ENCODE measurements around the gene CSTF1.

Gene CSTF1

DNA sequence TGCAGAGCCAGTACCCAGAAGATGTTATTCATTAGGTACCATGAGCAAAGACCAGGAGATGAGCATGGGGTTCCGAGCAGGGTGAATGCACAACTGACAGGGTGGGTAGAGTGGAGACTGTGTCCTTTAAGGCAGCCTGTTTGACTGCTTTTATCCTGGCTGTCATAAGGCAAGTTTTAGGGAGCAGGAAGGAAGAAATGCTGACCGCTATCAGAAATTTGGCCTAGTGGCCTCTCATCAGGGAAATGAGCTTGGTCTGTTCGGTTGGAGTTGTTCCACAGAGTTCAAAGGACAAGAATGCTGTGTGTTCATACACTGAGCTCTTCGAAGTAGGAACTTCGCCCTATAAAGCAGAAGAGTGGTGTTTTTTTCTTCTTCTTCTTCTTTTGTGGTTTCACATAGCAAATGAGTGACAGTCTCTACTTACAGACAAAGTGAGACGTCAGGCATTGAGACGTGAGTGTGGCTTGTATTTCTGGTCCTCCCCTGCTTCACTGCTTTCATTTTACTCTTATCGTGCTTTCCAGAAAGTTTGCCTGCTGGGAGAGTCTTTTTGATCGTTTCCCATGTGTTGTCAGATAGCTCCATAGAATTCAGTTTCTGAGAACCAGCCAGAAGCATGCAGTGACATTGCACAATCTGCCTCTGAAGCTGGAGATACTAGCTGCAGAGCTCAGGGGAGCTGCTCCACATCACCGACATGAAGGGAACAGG is 19.5 kb downstream of the CSTF1 start, which contains the start of gene CASS4:
Gene CASS4 (plus strand): TSS at position 502 of the 714 bp plus-strand sequence. CDS start 199 bp downstream, at position 701.
- no peak for TF ChIP-seq POLR2AphosphoS5 (IDR thresholded peaks at IDR 0.05; ENCODE audit: low read depth, low read length)
- TF ChIP-seq PAX5 (IDR thresholded peaks at IDR 0.05; ENCODE audit: insufficient read depth, low read length, severe bottlenecking), result no peak
- TF ChIP-seq POLR2A (IDR thresholded peaks at IDR 0.05; ENCODE audit: low read depth, low read length), result no peak
- TF ChIP-seq TAF1 (IDR thresholded peaks at IDR 0.05; ENCODE audit: low read depth, low read length), result no peak
- TF ChIP-seq POU2F2 (IDR thresholded peaks at IDR 0.05; ENCODE audit: low read depth, low read length), result no peak
- no peak for TF ChIP-seq SPI1 (IDR thresholded peaks at IDR 0.05; ENCODE audit: low read depth, low read length)
- DNase-seq (ENCODE audit: insufficient read length, low spot score) (no peak), FAIRE-seq (peak; percentile 80)

DNA sequence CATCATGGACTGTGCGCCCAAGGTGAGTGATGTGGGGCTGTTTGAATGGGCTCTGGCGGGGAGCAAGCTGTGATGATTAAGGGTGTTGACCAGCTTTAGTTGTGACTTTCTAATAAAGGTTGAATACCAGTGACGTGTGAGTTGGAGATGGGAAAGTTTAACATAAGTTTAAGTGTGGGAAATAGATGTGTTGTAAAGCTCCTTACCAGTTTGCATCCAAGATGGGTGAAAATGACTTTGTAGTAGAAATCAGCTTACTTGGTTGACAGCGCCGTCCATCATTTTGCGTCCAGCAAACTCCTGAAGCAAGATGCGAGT is 20.0 kb downstream of the CSTF1 start:
- FAIRE-seq (peak; percentile 23), DNase-seq (ENCODE audit: insufficient read length, low spot score) (no peak)
- TF ChIP-seq POLR2AphosphoS5 (IDR thresholded peaks at IDR 0.05; ENCODE audit: low read depth, low read length) (no peak), PAX5 (IDR thresholded peaks at IDR 0.05; ENCODE audit: insufficient read depth, low read length, severe bottlenecking) (no peak), TAF1 (IDR thresholded peaks at IDR 0.05; ENCODE audit: low read depth, low read length) (no peak), POLR2A (IDR thresholded peaks at IDR 0.05; ENCODE audit: low read depth, low read length) (no peak), POU2F2 (IDR thresholded peaks at IDR 0.05; ENCODE audit: low read depth, low read length) (no peak), SPI1 (IDR thresholded peaks at IDR 0.05; ENCODE audit: low read depth, low read length) (no peak)

DNA sequence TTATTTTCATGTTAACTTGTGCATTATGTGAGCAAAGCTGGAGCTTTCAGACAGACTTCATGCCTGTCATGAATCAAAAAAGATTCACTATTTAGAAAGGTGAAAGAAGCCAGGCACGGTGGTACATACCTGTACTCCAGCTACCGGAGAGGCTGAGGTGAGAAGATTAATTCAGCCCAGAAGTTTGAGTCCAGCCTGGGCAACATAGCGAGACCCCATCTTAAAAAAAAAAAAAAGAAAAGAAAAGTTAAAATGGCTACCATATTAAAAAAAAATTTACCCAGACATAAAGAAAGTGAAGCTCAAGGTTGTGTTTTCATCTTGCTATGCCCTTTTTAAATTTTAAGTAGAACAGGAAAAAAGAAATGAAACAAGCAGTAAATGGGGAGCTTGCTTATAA is 20.5 kb downstream of the CSTF1 start:
- FAIRE-seq (no peak), DNase-seq (ENCODE audit: insufficient read length, low spot score) (no peak)
- no peak for TF ChIP-seq PAX5 (IDR thresholded peaks at IDR 0.05; ENCODE audit: insufficient read depth, low read length, severe bottlenecking)
- no peak for TF ChIP-seq POLR2A (IDR thresholded peaks at IDR 0.05; ENCODE audit: low read depth, low read length)
- TF ChIP-seq POU2F2 (IDR thresholded peaks at IDR 0.05; ENCODE audit: low read depth, low read length), result no peak
- no peak for TF ChIP-seq SPI1 (IDR thresholded peaks at IDR 0.05; ENCODE audit: low read depth, low read length)
- no peak for TF ChIP-seq TAF1 (IDR thresholded peaks at IDR 0.05; ENCODE audit: low read depth, low read length)
- no peak for TF ChIP-seq POLR2AphosphoS5 (IDR thresholded peaks at IDR 0.05; ENCODE audit: low read depth, low read length)

DNA sequence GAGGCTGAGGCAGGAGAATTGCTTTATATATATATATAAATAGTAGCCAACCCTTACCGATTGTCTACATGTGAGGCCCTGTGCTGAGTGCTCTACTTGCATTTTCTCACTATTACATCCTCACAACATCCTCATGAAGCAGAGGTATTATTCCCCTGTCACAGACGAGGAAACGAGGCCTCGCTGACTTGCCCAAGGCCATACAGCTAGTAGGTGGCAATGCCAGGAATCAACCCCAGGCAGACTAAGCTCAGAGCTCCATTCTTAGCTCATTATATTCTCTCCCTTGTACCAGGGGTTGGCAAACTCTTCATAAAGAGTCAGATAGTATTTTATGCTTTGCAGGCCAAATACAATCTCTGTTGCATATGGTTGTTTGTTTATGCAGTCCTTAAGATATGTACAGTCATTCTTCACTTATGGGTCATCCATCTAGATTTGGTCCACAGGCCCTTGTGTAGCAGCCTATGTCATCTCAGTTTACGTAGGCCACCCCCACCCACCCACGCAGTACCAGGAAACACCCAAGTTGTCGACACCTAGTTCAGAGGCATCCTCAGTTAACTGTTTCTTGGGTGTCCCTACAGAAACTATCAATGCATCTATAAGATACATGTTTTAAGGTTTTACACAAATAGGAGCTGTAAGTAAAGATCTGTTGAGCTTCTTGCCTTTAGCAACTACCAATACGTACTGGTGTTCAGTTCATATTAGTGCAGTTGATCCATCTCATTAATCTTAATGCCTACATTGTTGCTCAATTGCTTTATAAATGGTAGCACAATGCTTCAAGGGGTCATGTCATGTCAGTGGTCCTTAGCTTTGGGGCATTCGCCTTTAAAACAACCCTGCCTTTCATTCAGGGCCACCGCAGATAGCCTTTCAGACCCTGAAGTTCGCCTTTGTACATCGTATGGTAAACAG is 22.7 kb downstream of the CSTF1 start:
- no peak for FAIRE-seq
- DNase-seq (ENCODE audit: insufficient read length, low spot score), result no peak
- TF ChIP-seq PAX5 (IDR thresholded peaks at IDR 0.05; ENCODE audit: insufficient read depth, low read length, severe bottlenecking) (no peak), POLR2A (IDR thresholded peaks at IDR 0.05; ENCODE audit: low read depth, low read length) (no peak), SPI1 (IDR thresholded peaks at IDR 0.05; ENCODE audit: low read depth, low read length) (no peak), POU2F2 (IDR thresholded peaks at IDR 0.05; ENCODE audit: low read depth, low read length) (no peak), POLR2AphosphoS5 (IDR thresholded peaks at IDR 0.05; ENCODE audit: low read depth, low read length) (no peak), TAF1 (IDR thresholded peaks at IDR 0.05; ENCODE audit: low read depth, low read length) (no peak)

DNA sequence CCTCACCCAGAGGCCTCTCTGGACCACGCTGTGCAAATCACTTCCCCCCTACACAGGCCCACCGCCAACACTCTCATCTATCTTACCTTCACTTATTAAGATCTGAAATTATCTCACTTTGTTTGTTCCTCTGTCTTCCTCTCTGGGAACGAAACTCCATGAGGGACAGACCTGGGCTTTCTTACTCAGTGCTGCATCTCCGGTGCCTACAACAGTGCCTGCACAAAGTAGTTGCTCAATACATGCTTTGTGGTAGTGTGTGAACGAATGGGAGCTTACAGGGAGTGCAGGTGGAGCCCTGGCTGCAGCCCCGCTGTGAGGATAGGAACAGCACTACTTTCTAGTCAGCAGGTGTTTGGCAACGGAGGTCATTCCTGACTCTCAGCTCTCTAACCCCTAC is 25.0 kb downstream of the CSTF1 start:
- TF ChIP-seq POLR2A (IDR thresholded peaks at IDR 0.05; ENCODE audit: low read depth, low read length), result no peak
- no peak for TF ChIP-seq TAF1 (IDR thresholded peaks at IDR 0.05; ENCODE audit: low read depth, low read length)
- TF ChIP-seq PAX5 (IDR thresholded peaks at IDR 0.05; ENCODE audit: insufficient read depth, low read length, severe bottlenecking), result no peak
- TF ChIP-seq POLR2AphosphoS5 (IDR thresholded peaks at IDR 0.05; ENCODE audit: low read depth, low read length), result no peak
- TF ChIP-seq POU2F2 (IDR thresholded peaks at IDR 0.05; ENCODE audit: low read depth, low read length), result no peak
- TF ChIP-seq SPI1 (IDR thresholded peaks at IDR 0.05; ENCODE audit: low read depth, low read length), result no peak
- FAIRE-seq (no peak), DNase-seq (ENCODE audit: insufficient read length, low spot score) (no peak)

DNA sequence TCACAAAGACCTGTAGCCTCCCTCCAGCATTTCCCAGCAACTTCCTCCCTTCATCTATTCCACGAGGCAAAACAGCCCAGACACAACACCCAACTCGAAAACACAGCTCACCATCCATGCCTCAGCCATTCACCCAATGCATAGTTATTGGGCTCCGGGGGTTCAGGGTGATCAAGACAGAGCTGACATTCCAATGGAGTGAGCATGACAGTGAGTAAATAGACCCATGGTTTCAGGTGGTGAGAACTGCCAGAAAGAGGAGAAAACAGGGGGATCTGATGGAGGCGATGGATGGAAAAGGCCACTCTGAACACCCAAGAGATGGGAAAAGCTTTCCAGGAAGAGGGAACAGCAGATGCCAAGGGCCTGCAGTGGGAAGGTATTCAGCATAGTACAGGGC is 25.5 kb downstream of the CSTF1 start:
- DNase-seq (ENCODE audit: insufficient read length, low spot score) (no peak), FAIRE-seq (no peak)
- TF ChIP-seq POU2F2 (IDR thresholded peaks at IDR 0.05; ENCODE audit: low read depth, low read length), result no peak
- TF ChIP-seq POLR2A (IDR thresholded peaks at IDR 0.05; ENCODE audit: low read depth, low read length), result no peak
- TF ChIP-seq PAX5 (IDR thresholded peaks at IDR 0.05; ENCODE audit: insufficient read depth, low read length, severe bottlenecking), result no peak
- TF ChIP-seq SPI1 (IDR thresholded peaks at IDR 0.05; ENCODE audit: low read depth, low read length), result no peak
- no peak for TF ChIP-seq POLR2AphosphoS5 (IDR thresholded peaks at IDR 0.05; ENCODE audit: low read depth, low read length)
- TF ChIP-seq TAF1 (IDR thresholded peaks at IDR 0.05; ENCODE audit: low read depth, low read length), result no peak

DNA sequence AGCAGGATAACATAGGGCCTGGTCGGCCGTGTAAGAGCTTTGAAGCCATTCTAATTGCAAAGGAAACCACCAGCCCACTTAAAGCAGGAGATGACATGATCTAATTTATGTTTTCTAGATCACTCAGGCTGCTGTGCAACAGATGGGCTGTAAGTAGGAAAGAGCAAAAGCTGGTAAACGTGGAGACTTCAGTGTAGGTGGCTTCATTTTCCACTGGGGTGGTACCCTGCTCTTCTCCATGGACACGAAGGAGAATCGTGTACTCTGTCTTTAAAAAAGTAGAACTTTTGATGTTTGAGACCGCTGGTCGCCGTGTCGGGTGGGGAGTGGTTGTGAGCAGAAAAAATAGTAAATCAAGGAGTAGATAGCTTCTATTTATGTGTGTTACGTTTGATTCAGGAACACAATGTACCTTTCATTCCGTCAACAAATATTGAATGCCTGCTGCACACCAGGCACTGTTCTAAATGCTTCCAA is 26.0 kb downstream of the CSTF1 start:
- DNase-seq (ENCODE audit: insufficient read length, low spot score), result no peak
- FAIRE-seq, result no peak
- TF ChIP-seq POLR2AphosphoS5 (IDR thresholded peaks at IDR 0.05; ENCODE audit: low read depth, low read length) (no peak), TAF1 (IDR thresholded peaks at IDR 0.05; ENCODE audit: low read depth, low read length) (no peak), POU2F2 (IDR thresholded peaks at IDR 0.05; ENCODE audit: low read depth, low read length) (no peak), PAX5 (IDR thresholded peaks at IDR 0.05; ENCODE audit: insufficient read depth, low read length, severe bottlenecking) (no peak), POLR2A (IDR thresholded peaks at IDR 0.05; ENCODE audit: low read depth, low read length) (no peak), SPI1 (IDR thresholded peaks at IDR 0.05; ENCODE audit: low read depth, low read length) (no peak)

DNA sequence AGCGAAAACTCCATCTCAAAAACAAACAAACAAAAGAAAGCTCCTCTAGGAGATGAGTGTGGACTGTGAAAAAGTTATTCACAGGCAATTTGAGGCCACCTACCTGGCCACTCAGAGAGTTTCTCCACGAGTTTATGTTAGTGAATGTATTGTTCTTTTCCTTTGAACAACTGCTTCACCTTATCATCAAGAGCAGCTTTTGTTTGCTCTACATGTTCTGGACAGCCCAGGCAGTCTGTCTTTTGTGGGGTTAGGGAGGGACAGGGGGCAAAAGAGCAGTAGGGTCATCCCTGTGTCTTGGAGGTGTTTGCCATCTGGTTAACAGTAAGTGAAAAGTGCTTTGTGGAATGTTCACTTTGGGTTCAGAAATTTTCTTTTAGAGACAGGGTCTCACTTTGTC is 27.6 kb downstream of the CSTF1 start:
- no peak for FAIRE-seq
- TF ChIP-seq POLR2A (IDR thresholded peaks at IDR 0.05; ENCODE audit: low read depth, low read length) (no peak), TAF1 (IDR thresholded peaks at IDR 0.05; ENCODE audit: low read depth, low read length) (no peak), PAX5 (IDR thresholded peaks at IDR 0.05; ENCODE audit: insufficient read depth, low read length, severe bottlenecking) (no peak), SPI1 (IDR thresholded peaks at IDR 0.05; ENCODE audit: low read depth, low read length) (no peak), POU2F2 (IDR thresholded peaks at IDR 0.05; ENCODE audit: low read depth, low read length) (no peak), POLR2AphosphoS5 (IDR thresholded peaks at IDR 0.05; ENCODE audit: low read depth, low read length) (no peak)
- no peak for DNase-seq (ENCODE audit: insufficient read length, low spot score)
